HG02943 (cell line): ENCODE data around the gene FBP1.

Experiments used
- ATAC-seq: cut with Tn5 transposase; IDR thresholded peaks from one replicate; pipeline ENCODE4 v1.9.1; 2021; ENCODE audit warnings: mild to moderate bottlenecking, low read depth, moderate library complexity; ENCODE audit not compliant: unreplicated experiment

FBP1 gene

DNA sequence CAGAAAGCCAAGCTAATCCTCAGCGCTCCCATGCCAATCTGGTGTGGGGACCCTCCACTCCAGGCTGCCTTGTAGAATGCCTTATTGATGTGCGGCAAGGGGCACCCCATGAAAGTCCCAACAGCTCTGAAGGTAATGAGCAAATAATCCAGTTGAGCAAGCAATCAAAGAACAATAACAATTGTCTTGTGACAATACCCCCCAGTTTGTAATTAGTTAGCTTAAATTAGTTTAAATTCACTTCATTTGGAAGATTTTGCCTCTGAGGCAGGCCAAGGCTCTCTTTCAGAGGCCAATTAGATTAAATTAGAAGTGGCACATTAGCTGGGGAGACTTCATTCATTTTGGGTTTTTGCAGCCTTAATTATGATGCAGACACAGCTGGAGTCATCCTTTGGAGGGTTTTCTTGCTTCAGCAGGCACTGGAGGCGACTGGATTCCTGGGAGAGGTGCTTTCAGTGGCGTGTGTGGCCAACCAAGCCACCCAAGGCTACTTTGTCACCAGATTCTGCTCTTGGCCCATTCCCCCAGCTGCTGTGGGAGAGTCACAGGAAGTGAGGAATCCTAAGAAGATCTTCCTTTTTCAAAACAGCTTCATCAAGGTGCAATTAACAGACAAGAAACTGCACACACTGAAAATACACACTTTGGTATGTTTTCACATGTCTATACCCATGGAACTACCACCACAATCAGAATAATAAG lies 17.9 kb upstream of the FBP1 start:
- no peak for ATAC-seq

- ATAC-seq: peak; percentile 92
Measured at GRCh38 chr9:94656200-94656599, 16.9 kb upstream of the FBP1 start.

DNA sequence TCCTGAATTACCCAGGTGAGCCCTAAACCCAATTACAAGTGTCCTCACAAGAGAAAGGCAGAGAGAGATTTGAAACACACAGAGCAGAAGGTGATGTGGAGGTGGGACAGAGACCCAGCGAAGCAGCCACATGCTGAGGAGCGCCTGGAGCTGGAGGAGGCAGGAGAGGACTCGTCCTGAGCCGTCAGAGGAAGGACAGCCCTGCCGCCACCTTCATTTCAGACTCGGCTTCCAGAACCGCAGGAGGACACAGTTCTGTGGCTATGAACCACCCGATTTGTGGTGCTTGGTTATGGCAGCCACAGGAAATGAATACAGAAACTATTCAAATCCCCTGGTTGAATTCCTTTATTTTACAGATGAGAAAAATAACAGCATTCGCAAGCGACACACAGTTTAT lies 16.4 kb upstream of the FBP1 start:
- peak; percentile 23 for ATAC-seq

- no peak for ATAC-seq
Measured at GRCh38 chr9:94654165-94654894, 15.0 kb upstream of the FBP1 start.

DNA sequence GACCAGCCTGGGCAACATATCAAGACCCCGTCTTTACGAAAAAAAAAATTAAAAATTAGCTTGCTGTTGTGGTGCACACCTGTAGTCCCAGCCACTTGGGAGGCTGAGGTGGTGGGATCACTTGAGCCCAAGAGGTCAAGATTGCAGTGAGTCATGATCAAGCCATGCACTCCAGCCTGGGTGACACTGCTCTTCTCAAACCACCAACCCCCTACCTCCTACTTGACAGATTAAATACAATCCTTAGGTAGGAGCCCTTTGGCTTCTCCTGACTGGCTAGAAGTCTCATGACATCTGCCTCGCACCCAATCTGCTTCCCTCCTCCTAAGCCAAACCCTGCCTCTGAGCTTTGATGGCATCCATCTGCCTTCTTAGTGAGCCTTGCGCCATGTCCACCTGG lies 11.6 kb upstream of the FBP1 start:
- ATAC-seq: no peak

DNA sequence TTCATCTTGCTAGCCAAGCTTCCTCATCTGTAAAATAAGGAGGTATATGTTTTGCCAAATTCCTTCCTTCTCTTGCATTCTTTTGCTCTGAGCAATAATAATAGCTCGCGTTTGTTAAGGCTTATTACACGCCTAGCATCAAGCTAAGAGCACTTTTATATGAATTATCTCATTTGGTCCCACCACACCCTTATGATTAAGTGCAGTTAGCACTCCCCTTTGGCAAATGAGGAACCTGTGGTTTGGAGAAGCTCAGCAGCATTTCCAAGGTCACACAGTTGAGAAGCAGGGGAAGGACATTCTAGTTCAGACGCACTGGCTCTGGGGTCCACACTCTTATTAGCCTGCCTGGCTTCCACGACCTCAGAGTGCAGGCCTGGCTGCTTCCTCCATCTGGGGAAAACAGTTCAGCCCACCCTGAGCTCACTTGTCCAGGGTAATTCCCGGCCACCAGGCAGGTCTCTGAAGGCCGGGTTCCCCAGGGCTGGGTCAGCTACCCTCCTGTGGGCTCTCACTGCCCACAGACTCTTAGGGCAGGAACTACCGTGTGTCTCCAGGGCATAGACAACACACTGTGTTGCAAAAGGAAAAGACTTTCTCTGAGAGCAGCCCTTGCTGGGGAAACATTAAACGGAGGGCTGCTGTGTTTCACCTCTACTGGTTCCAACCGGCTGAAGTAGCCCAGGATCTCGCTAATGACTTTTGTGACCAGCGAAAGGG lies 9.9 kb upstream of the FBP1 start:
- ATAC-seq: no peak

DNA sequence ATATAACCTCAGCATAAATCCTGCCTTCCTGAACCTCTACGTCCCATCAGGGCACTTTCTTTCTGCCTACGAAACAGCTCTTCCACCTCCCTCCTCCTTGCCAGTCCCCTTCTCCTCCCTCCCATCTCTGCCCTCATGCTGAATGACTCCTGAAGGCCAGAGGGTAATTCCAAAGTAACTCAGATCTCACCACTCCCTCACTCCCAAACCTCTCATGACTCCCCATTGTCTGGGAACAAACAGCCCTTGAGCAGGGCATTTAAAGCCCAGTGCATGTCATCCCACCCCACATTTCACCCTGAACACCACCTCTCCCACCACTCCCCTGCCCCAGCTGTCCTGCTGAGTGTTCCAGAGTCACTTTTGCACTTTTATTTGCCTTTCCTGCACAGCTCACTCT lies 8.9 kb upstream of the FBP1 start:
- ATAC-seq: no peak

DNA sequence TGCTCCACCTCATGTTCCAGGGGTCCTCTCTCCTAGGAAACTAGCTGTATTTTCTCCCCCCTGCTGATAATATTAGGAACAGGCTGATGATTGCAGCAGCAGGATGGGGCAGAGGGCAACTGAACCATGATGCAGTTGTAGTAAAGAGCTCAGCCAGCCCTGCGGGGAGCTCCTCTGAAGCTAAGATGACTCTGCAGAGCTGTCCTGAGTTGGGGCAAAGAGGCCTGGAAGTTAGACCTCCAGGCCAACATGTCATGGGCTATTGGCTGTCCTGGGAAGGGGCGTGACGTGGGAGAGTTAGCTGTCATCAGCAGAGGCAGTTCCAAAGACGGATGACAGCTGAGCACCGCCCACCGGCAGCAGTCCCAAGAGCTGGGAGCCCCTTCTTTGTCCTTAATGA lies 6.6 kb upstream of the FBP1 start:
- no peak for ATAC-seq

DNA sequence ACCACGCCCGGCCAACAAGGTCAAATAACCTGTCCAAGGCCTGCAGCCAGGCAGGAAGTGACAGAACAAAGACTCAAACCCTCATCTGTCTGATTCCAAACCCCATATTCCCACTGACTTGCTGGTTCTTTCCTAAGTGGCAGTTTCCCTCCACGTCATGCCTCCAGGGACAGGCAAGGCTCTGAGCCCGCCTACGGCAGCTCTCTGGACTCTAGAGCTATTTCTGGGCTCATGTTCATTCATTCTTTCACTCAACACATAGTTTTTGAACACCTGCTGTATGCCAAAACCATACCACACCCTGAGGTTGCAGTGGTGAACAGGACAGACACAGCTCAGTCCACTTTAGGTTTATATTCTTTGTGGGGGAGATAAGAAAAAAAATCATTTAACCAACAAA lies 5.2 kb upstream of the FBP1 start:
- no peak for ATAC-seq

GRCh38 chr9:94643741-94644140 lies 4.4 kb upstream of the FBP1 start:
- ATAC-seq: no peak

GRCh38 chr9:94643176-94643575 lies 3.9 kb upstream of the FBP1 start:
- ATAC-seq: no peak

DNA sequence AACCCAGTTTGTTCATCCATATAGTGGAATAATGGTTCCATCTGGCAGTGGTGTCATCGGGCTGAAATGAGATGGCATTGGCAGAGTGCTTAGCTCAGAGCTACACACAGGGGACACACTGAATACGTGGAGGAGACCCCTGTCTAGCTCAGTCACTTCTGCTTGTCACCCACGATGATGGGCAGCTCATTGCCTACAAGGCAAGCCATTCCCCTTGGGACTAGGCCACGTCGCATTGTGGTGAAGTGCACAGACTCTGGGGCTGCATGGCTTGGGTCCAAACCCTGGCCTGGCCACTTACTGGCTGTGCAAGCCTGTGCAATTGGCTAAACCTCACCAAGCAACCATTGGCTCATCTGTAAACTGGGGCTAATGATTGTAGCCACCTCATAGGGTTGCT lies 3.2 kb upstream of the FBP1 start:
- ATAC-seq: no peak

GRCh38 chr9:94639999-94640376 lies 670 bp upstream of the FBP1 start:
- ATAC-seq: no peak

GRCh38 chr9:94638335-94639060 lies 820 bp downstream of the FBP1 start:
- ATAC-seq: no peak

- no peak for ATAC-seq
Measured at GRCh38 chr9:94632737-94633136, 6.6 kb downstream of the FBP1 start.

DNA sequence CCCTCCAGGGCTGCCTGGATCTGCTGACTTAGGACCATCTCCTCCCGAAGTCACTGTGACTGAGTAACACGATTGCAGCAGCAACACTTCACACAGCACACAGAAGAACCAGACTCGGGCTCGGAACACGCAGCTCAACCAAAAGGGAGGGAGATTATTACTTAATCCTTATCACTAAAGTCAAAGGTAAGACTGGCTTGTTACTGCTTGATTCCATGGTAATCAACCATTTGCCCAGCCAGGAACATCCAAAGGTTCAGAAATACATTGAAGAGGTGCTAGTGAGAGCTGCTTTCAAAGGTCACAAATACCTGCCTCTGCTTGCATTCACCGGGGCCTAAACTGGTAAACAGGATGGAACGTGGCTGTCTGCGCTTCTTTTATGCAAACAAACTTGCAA lies 7.7 kb downstream of the FBP1 start:
- ATAC-seq: no peak

GRCh38 chr9:94630833-94631232 lies 8.5 kb downstream of the FBP1 start:
- no peak for ATAC-seq

GRCh38 chr9:94630281-94630680 lies 9.0 kb downstream of the FBP1 start:
- ATAC-seq: no peak

- no peak for ATAC-seq
Measured at GRCh38 chr9:94627287-94627686, 12.0 kb downstream of the FBP1 start.

- no peak for ATAC-seq
Measured at GRCh38 chr9:94625835-94626234, 13.5 kb downstream of the FBP1 start.

- ATAC-seq: no peak
Measured at GRCh38 chr9:94624629-94625028, 14.7 kb downstream of the FBP1 start.
